ENCODE results near the gene CXCL5.

DNA sequence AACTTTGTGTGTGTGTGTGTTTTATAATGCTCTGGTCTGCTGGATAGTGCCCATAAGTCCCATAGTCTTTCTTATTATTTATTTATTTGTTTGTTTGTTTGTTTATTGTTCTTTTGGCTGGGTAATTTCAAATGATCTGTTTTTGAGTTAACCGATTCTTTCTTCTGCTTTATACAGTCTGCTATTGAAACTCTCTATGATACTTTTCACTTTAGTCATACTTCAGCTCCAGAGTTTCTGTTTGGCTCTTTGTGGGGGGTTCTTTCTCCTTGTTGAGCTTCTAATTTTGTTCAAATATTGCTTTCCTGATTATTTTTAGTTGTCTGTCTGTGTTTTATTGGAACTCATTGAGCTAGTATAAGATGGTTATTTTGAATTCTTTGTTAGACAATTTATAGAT lies 30.0 kb upstream of the CXCL5 start:
- TF ChIP-seq CTCF (IDR thresholded peaks at IDR 0.05 in 8 of 11, conservative IDR thresholded peaks at IDR 0.05 in 3 of 11) (no peak), POLR2A (IDR thresholded peaks at IDR 0.05) (no peak), POLR2AphosphoS5 (IDR thresholded peaks at IDR 0.05) (no peak)

All from spleen (tissue), 7 donors.